Ishikawa (cell line): ENCODE measurements around the gene GALNT10.

Source experiments
- CEBPB ChIP-seq: IDR thresholded peaks from 2 replicates; pipeline ENCODE4 v1.6.1; 2012
- CREB1 ChIP-seq: IDR thresholded peaks from 2 replicates; pipeline ENCODE4 v1.6.1; 2012; ENCODE audit warnings: low read depth
- EGR1 ChIP-seq: IDR thresholded peaks from 2 replicates; pipeline ENCODE4 v1.6.1; 2012
- EP300 ChIP-seq: IDR thresholded peaks from 2 replicates; pipeline ENCODE4 v1.6.1; 2012; ENCODE audit warnings: borderline replicate concordance
- FOXM1 ChIP-seq: IDR thresholded peaks from 2 replicates; pipeline ENCODE4 v1.6.1; 2012; ENCODE audit warnings: low read depth, borderline replicate concordance
- MAX ChIP-seq: IDR thresholded peaks from 2 replicates; pipeline ENCODE4 v1.6.1; 2012
- NFIC ChIP-seq: IDR thresholded peaks from 2 replicates; pipeline ENCODE4 v1.6.1; 2012
- RAD21 ChIP-seq: IDR thresholded peaks from 2 replicates; pipeline ENCODE4 v1.6.1; 2012; ENCODE audit warnings: low read depth
- REST ChIP-seq: IDR thresholded peaks from 2 replicates; pipeline ENCODE4 v1.6.1; 2012; ENCODE audit warnings: low read depth, mild to moderate bottlenecking
- TAF1 ChIP-seq: IDR thresholded peaks from 2 replicates; pipeline ENCODE4 v1.6.1; 2012; ENCODE audit warnings: low read depth, mild to moderate bottlenecking
- TCF12 ChIP-seq: IDR thresholded peaks from 2 replicates; pipeline ENCODE4 v1.6.1; 2012; ENCODE audit warnings: low read depth
- TEAD4 ChIP-seq: IDR thresholded peaks from 2 replicates; pipeline ENCODE4 v1.6.1; 2012
- USF1 ChIP-seq: IDR thresholded peaks from 2 replicates; pipeline ENCODE4 v1.6.1; 2012
- YY1 ChIP-seq: IDR thresholded peaks from 2 replicates; pipeline ENCODE4 v1.6.1; 2012; ENCODE audit warnings: low read depth
- ZBTB7A ChIP-seq: IDR thresholded peaks from 2 replicates; pipeline ENCODE4 v1.6.1; 2012; ENCODE audit warnings: low read depth

Gene GALNT10

GRCh38 chr5:154319736-154320135, 129.2 kb downstream of the GALNT10 start:
- TF ChIP-seq CREB1 = no peak
- no peak for TF ChIP-seq REST
- TF ChIP-seq NFIC = no peak
- no peak for TF ChIP-seq FOXM1
- TF ChIP-seq USF1 = no peak
- no peak for TF ChIP-seq RAD21
- no peak for TF ChIP-seq CEBPB
- no peak for TF ChIP-seq TCF12
- TF ChIP-seq EGR1 = no peak
- no peak for TF ChIP-seq YY1
- TF ChIP-seq TEAD4 = no peak
- TF ChIP-seq MAX = no peak
- no peak for TF ChIP-seq ZBTB7A
- no peak for TF ChIP-seq TAF1
- TF ChIP-seq EP300 = no peak

- no peak for TF ChIP-seq ZBTB7A
- no peak for TF ChIP-seq REST
These were observed 129.9 kb downstream of the GALNT10 start for GRCh38 chr5:154320224-154321089.

GRCh38 chr5:154321546-154321945, 131.0 kb downstream of the GALNT10 start:
- TF ChIP-seq EP300 (no peak), FOXM1 (no peak), RAD21 (no peak), TEAD4 (no peak), NFIC (no peak), YY1 (no peak), MAX (no peak), CREB1 (no peak)

- no peak for TF ChIP-seq MAX
These were observed 133.5 kb downstream of the GALNT10 start for GRCh38 chr5:154324033-154324432.

- no peak for TF ChIP-seq CEBPB
- no peak for TF ChIP-seq TAF1
- no peak for TF ChIP-seq TEAD4
- TF ChIP-seq USF1 = no peak
- TF ChIP-seq REST = no peak
- no peak for TF ChIP-seq CREB1
- TF ChIP-seq NFIC = no peak
- no peak for TF ChIP-seq TCF12
- TF ChIP-seq EGR1 = no peak
- TF ChIP-seq ZBTB7A = no peak
- no peak for TF ChIP-seq RAD21
- TF ChIP-seq MAX = no peak
These were observed 135.0 kb downstream of the GALNT10 start for GRCh38 chr5:154325566-154325965.
